ENCODE measurements around the gene ZW10.
A peak's percentile ranks its signal among the peaks of the same experiment; 100 is the strongest.
"Not testable (repeated sequence)": the region's sequence is repeated elsewhere in the genome, so short reads cannot be mapped to it uniquely, and the experiment has no call there.

ZW10 gene

GRCh38 chr11:113760241-113760640 lies 13.3 kb downstream of the ZW10 start:
- no peak for DNase-seq

GRCh38 chr11:113752932-113753331 lies 20.6 kb downstream of the ZW10 start:
- no peak for DNase-seq

DNA sequence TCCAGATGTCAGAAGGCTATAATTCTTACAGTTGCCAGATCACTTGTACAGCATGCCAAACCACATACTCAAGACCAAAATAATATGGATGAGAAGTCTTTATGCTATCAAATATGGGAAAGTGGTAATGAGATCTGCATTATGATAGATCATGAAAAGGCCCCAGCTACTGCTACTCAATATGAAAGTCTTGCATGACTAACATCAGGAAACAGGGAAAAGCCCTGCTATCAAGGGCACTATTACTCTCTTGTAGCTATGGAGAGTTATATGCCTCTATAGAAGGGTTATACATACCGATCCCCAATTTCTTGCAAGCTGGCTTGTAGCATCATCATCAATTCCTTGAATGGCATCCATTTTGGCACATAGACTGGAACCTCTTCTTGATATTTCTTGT lies 37.2 kb downstream of the ZW10 start:
- DNase-seq = no peak

DNA sequence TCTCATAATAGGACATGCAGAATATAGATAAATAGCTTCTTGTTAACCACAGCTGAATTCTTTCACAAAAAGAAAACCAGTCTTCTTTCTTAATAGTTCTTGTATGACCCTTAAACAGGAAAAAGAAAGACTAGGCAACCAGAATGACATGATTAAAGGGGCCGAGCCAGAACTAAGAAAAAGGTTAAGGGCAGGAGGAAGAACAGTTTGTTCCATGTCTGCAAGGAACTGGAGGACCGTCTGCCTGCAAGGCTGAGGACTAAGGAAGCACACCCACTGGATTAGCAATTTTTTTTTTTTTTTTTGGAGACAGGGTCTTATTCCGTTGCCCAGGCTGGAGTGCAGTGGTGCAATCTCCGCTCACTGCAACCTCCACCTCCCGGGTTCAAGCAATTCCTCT lies 41.4 kb downstream of the ZW10 start:
- DNase-seq = no peak

GRCh38 chr11:113730887-113731726 lies 42.4 kb downstream of the ZW10 start:
- DNase-seq = peak; percentile 69

GRCh38 chr11:113729456-113729855 lies 44.0 kb downstream of the ZW10 start:
- DNase-seq = no peak

- DNase-seq = no peak
Observed at GRCh38 chr11:113728814-113729213, 44.7 kb downstream of the ZW10 start.

DNA sequence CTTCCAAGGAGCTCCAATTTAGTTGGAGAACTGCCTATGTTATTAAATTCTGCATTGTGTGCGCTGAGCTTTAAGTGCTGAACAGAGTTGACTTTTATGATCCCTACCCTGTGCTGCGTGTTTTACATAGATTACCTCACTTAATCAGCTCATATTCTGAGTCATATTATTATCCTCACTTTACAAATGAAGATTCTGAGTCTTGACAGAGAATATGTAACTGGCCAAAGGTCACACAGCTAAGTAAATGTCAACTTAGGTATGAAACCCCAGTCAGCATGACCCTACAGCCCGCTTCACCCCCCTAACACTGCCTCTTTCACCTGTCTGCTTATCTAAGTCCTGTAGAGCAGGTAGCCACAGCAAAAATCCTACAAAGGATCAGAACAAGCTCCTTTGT lies 47.6 kb downstream of the ZW10 start:
- no peak for DNase-seq

GRCh38 chr11:113725407-113725806 lies 48.1 kb downstream of the ZW10 start:
- DNase-seq = no peak

DNA sequence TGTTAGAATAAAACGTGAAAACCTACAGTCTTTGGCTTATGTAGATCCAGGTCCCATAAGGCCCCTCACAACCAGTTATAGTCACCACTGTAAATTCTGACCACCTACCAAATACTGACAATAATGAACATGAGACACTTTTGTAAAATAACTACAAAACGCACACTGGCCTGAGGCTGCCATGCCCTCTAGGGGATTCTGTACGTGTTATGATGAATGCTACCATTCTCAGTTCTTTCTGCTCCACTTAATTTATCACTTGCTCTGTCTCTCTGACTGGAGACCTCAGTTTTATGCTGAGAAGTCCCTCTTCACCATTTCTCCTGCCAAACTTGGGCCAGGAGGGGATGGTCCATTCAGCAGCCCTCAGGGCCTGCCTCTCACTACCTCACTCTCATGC lies 48.7 kb downstream of the ZW10 start:
- DNase-seq = peak; percentile 38

DNA sequence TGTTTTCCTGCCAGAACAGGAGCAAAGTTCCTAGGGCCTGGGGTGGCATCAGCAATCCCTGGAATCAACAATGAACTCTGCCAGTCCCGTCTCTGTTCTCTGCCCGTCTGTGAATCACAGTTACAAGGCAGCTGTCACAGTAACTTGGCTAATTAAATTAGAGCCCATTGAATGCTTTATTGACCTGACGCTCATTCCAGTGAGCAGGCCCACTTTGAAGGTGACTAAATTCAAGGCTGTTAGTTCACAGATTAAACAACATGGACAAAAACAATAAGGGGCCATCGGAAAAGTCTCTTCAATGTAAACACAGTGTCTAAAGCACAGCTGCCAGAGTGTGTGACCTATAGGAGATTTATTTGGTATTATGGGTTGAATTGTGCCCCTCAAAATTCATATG lies 49.7 kb downstream of the ZW10 start:
- DNase-seq = peak; percentile 67

GRCh38 chr11:113722934-113723333 lies 50.6 kb downstream of the ZW10 start:
- peak; percentile 19 for DNase-seq

DNA sequence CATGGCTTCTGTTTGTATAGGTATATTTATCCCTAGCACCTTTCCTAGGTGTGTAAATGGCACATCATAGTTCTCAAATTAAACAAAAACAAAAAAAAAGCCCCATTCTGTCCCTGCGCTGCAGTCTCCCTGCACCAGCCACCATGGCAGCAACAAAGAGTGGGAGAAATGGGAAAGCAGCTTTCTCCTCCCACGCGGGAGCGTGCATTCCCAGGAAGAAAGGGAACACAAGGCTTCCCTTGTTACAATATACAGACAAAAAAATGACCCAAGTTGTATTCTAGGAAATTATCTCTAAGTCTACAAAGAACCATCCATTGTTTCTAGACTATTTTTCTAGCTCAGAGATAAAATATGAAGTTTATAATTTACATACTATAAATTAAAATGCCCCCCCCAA lies 51.3 kb downstream of the ZW10 start:
- DNase-seq = no peak

DNA sequence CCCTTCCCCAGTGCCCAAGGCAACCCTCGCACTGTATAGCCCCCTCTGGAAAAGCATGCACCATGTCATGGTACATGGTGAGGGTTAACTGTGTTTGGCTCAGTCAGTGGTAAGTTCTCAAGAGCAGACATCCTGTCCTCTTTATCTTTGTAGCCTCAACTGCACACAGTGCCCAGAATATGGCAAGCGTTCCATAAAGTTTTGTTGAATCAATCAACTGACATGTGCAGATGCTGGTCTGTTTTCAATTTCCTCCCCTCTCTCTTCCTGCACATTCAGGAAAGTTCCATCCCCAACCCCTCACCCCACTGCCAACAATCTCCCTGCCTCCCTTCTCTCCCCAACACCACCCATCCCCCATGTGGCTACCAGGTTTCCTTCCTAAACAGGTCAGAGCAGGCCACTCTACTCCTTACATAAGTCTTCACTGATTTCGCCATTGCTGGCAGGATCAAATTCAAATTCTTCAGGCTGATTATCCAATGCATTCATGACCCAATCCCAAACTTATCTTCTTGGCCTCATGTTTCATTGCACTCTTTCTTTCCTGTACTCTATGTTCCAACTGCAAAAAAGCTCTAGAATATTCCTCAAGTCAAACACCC lies 51.9 kb downstream of the ZW10 start:
- DNase-seq = no peak

DNA sequence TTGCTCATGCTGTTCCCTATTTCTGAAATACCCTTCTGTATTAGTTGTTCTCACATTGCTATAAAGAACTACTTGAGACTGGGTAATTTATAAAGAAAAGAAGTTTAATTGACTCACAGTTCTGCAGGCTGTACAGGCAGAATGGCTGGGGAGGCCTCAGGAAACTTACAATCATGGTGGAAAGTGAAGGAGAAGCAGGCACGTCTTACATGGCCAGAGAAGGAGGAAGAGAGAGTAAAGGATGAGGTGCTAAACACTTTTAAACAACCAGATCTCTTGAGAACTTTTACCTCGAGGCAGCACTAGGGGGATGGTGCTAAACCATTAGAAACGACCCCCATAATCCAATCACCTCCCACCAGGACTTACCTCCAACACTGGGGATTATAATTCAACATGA lies 53.0 kb downstream of the ZW10 start:
- DNase-seq = not testable (repeated sequence)

DNA sequence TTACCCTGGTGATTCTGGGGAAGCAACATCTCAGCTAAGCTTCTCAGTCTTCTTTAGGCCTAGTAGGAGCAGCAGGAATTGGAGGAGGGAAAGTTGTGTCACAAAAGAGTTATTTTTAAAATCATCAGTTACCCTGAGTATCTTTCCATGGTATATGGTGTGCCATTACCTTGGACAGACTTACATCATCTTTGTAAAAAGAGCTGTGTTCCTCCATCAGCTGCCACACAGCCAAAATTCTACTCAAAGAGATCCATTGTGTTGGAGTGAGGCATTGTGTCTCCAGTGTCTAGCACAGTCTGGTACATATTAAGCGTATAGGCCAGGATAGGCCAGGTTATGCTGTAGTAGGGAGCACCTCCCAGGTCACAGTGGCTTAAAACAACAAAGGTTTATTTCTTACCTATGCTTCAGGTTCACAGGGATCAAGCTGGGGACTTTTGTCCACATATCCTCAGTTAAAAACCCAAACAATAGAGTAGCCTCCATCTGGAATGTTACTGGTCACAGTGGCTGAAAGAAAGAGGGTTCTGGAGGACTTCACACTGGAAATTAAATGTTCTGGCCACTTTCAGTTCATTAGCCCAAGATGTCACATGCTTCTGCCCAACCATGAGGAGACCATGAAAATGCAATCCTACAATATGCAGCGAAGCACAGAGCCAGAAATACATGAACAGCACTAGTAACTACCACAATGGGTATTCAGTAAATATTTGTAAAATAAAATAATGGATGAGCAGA lies 57.4 kb downstream of the ZW10 start:
- no peak for DNase-seq

GRCh38 chr11:113715273-113715672 lies 58.2 kb downstream of the ZW10 start:
- DNase-seq = no peak

GRCh38 chr11:113710989-113711388 lies 62.5 kb downstream of the ZW10 start:
- DNase-seq = no peak

DNA sequence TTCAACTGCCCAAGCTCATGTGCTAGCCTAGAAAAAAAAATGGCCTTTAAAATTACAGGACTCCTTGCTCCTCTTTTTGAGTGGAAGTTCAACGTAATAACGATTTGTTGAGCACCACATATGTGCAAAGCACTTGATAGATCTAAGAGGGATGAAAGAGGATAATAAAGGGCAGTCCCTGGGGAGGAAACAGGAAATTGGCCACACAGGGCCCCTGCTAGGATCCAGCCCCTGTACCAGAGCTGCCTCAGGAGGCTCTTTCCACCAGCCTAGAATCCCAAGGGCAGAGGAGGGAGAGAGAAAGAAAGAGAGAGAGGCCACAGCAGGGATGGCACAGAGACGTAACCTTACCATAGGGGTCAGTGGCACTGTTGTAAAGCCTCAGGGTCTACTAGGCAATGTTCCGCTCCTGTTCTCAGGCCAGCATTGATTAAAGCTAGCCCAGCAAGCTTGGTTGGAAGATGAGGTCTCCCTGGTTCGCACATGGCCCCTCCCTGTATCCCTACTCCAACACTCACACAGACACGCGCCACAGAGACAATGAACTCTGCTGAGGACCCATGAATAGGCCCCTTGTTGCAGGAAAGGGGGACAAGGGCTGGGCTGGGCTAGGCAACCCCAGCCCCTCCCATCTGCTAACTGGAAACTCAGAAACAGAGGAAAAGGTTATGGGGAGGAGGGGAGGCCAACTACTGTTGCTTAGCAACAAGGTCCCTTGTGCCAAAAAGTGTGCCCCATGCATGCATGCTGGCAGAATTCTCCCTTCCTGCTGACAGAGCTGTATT lies 67.4 kb downstream of the ZW10 start, which contains the start of gene TMPRSS5:
Gene TMPRSS5 (minus strand): TSS at position 438 of the 785 bp plus-strand sequence. CDS start 84 bp downstream, at position 354.
- DNase-seq = peak; percentile 84

GRCh38 chr11:113703551-113703950 lies 69.9 kb downstream of the ZW10 start:
- not testable (repeated sequence) for DNase-seq

DNA sequence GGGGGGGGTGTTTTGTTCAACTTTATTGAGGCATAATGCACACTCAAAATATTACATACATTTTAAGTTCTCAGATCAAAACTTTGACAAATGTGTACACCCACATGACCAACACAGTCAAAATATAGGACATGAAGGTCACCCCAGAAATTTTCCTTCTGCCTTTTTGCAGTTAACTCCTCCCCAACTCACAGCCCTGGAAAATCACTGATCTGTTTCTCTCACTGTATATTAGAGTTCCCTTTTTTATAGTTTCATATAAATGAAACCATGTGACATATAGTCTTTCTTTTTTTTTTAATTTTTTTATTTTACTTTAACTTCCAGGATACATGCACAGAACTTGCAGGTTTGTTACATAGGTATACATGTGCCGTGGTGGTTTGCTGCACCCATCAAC lies 72.0 kb downstream of the ZW10 start:
- DNase-seq = no peak

DNA sequence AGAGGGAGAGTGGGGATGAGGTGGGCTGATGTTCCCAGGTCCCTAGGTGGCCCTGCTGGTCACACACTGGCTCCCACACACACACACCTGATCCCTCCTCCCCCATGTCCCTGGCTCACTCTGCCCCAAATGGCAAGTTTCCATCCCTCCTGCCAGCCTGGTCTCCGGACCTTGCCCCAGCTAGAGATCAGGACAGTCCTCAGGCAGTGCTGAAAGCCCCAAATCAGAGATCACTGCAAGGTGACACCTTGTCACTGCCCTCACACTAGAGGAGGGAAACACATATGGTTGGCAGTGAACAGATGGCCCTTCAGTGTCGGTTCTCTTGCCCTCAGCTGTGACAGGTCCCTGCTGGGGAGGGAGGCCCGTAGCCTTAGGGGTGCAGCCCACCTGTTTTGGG lies 75.0 kb downstream of the ZW10 start:
- no peak for DNase-seq
